Keratinocyte (primary cell): ENCODE measurements around the gene MIR17HG. TPM values are rescaled to one million over a fixed set of nuclear protein-coding genes. Genes with fewer than 3 reads are reported as not detected.

Experiments
- DNase-seq: peaks from one replicate; pipeline ENCODE4 v3.0.0-alpha.2; 2011; ENCODE audit warnings: low read depth, missing footprints, low spot score
- FAIRE-seq: peaks from 2 replicates; lab custom pipeline; 2011; peaks lifted over from hg19 to GRCh38; lab: Jason Lieb, UNC
- H2AFZ ChIP-seq: 2 replicates; pipeline ENCODE4 v1.6.0; 2012; ENCODE audit warnings: low read length, control low read depth, inconsistent platforms; ENCODE audit not compliant: control insufficient read depth
- H3K27ac ChIP-seq: 2 replicates; pipeline ENCODE4 v1.5.1; 2011; ENCODE audit warnings: low read length; ENCODE audit not compliant: control insufficient read depth, insufficient read depth
- H3K27me3 ChIP-seq: 3 replicates; pipeline ENCODE4 v1.6.0; 2011; ENCODE audit warnings: low read length; ENCODE audit not compliant: control insufficient read depth, insufficient read depth; ENCODE audit errors: extremely low read depth
- H3K36me3 ChIP-seq, 2 experiments: 2 replicates in 1 of 2; 3 replicates in 1 of 2; pipeline ENCODE4 v1.5.1; 2011; ENCODE audit warnings: low read length in 2 of 2, mild to moderate bottlenecking in 1 of 2; ENCODE audit not compliant: control insufficient read depth in 2 of 2, insufficient read depth in 2 of 2; ENCODE audit errors: extremely low read depth in 1 of 2
- H3K4me1 ChIP-seq: 3 replicates; pipeline ENCODE4 v1.5.1; 2011; ENCODE audit warnings: low read length; ENCODE audit not compliant: control insufficient read depth, insufficient read depth; ENCODE audit errors: extremely low read depth
- H3K4me2 ChIP-seq: 3 replicates; pipeline ENCODE4 v1.6.0; 2011; ENCODE audit warnings: low read depth, low read length; ENCODE audit not compliant: control insufficient read depth, insufficient read depth; ENCODE audit errors: extremely low read depth
- H3K4me3 ChIP-seq, 3 experiments: fragments of 200-600 bp in 1 of 3; sonication (generic) in 1 of 3; 2 replicates in 2 of 3; 3 replicates in 1 of 3; pipeline ENCODE4 v1.5.1; 2011 to 2016; ENCODE audit warnings: low read length in 3 of 3, mild to moderate bottlenecking in 3 of 3, control low read depth in 2 of 3, inconsistent platforms in 1 of 3, low read depth in 1 of 3, mixed read lengths in 1 of 3, mixed run types in 1 of 3, moderate library complexity in 1 of 3; ENCODE audit not compliant: control insufficient read depth in 2 of 3, insufficient read depth in 2 of 3; ENCODE audit errors: extremely low read depth in 1 of 3
- H3K79me2 ChIP-seq: 2 replicates; pipeline ENCODE4 v1.6.0; 2012; ENCODE audit warnings: low read length; ENCODE audit not compliant: control insufficient read depth, insufficient read depth
- H3K9ac ChIP-seq: 3 replicates; pipeline ENCODE4 v1.6.0; 2011; ENCODE audit warnings: low read length; ENCODE audit not compliant: control insufficient read depth, insufficient read depth; ENCODE audit errors: extremely low read depth
- H3K9me1 ChIP-seq: 3 replicates; pipeline ENCODE4 v1.6.0; 2011; ENCODE audit warnings: low read length; ENCODE audit not compliant: control insufficient read depth, insufficient read depth; ENCODE audit errors: extremely low read depth
- H3K9me3 ChIP-seq: 2 replicates; pipeline ENCODE4 v1.5.1; 2012; ENCODE audit warnings: low read depth, low read length; ENCODE audit not compliant: control insufficient read depth
- H4K20me1 ChIP-seq: 3 replicates; pipeline ENCODE4 v1.6.0; 2011; ENCODE audit warnings: low read length; ENCODE audit not compliant: control insufficient read depth, insufficient read depth; ENCODE audit errors: extremely low read depth
- EZH2 ChIP-seq: IDR thresholded peaks from one replicate; pipeline ENCODE4 v1.6.1; 2012; ENCODE audit warnings: inconsistent platforms, mild to moderate bottlenecking, low read length, moderate library complexity
- dilution Hi-C: fragments of 300-500 bp; cut with MboI; formaldehyde crosslinking; loops from one replicate; pipeline ENCODE4 v1.7.0; 2020; ENCODE audit warnings: low sequenced_read_pairs; ENCODE audit not compliant: extremely low pct_ligation_motif_present
- polyA plus RNA-seq, 5 experiments: library from polyadenylated mRNA; depleted of rRNA in 3 of 5; stranded (reverse) in 3 of 5; stranded (forward) in 1 of 5; unstranded in 1 of 5; fragments of >200 nt; gene quantifications; 1 replicate in 1 of 5; 2 replicates in 3 of 5; 3 replicates in 1 of 5; pipeline versions ENCODE4 v1.2.1 to v1.2.3, GENCODE V29; 2011 to 2012; ENCODE audit warnings: missing spikeins in 2 of 5, low read depth in 1 of 5, low replicate concordance in 1 of 5
- TF ChIP-seq, protein P1 (sequence below), 3 experiments: IDR thresholded peaks in 1 of 3; conservative IDR thresholded peaks in 1 of 3; optimal IDR thresholded peaks in 1 of 3; 2 replicates in 2 of 3; 3 replicates in 1 of 3; pipeline versions ENCODE3 to v1.5.1; 2011; ENCODE audit warnings: low read length in 3 of 3, mild to moderate bottlenecking in 3 of 3, moderate library complexity in 2 of 3, control low read depth in 1 of 3, inconsistent platforms in 1 of 3; ENCODE audit not compliant: insufficient read depth in 2 of 3; ENCODE audit errors: extremely low read depth in 1 of 3

The MIR17HG gene
- polyA plus RNA-seq, 1 donor (not counting 4 experiments of a cell fraction or from before 2014, with no cell fraction given) = 2.9 TPM

DNA sequence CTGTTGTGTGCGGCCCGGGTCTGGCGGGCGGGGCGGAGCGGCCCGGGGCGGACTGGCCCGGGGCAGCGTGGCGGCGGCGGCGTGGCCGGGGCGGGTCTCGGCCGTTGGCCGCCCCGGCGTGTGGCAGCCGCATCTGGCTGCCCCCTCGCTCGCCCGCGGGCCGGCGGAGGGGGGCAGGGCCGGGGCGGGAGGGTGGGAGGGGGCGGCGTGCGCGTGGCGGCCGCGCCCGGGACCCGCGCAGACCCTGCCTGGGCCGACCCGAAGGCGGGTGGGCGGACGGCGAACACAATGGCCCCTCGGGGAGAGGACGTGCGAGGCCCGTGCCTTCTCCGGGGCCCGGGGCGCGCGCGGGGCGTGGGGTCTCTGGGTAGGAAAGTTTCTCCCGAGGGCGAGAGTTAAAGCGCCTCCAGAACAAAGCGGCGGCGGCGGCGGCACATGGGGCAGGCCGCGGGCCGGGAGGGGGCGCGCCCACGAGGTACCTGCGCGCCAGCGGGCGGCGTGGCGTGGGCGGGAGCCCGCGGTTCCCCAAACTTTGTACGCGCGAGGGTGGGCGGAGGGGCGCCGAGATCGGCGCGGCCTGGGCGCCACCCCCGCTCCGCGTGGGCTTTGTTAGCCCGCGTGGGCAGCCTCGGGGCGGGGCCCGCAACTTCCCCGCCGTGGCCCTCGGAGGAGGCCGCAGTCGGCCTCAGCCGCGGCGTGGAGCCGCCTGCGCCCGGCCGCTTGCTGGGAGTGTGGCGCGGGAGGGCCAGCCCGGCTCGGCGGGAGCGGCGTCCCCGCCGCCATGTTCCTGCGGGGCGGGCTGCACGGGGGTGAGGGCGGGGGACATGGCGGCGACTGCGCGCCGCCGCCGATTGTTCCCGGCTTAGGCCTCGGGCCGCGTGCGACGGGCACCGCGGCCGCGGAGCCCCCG, 764 bp downstream of the MIR17HG start:
- dilution Hi-C loops = no loop called here
- H3K4me2 ChIP-seq = no peak overlapping the region

GRCh38 chr13:91348906-91349435, 1.5 kb downstream of the MIR17HG start:
- peaks cover 8 to 40% of the 10 kb centered on the region in 2 experiments for H3K36me3 ChIP-seq
- peak overlapping the region; percentile 90 for H3K9ac ChIP-seq
- peak overlapping the region; percentile 88 for H2AFZ ChIP-seq
- H3K4me3 ChIP-seq = peak overlapping the region; percentile 55 to 93 (median 92)
- TF ChIP-seq, protein P1, sequence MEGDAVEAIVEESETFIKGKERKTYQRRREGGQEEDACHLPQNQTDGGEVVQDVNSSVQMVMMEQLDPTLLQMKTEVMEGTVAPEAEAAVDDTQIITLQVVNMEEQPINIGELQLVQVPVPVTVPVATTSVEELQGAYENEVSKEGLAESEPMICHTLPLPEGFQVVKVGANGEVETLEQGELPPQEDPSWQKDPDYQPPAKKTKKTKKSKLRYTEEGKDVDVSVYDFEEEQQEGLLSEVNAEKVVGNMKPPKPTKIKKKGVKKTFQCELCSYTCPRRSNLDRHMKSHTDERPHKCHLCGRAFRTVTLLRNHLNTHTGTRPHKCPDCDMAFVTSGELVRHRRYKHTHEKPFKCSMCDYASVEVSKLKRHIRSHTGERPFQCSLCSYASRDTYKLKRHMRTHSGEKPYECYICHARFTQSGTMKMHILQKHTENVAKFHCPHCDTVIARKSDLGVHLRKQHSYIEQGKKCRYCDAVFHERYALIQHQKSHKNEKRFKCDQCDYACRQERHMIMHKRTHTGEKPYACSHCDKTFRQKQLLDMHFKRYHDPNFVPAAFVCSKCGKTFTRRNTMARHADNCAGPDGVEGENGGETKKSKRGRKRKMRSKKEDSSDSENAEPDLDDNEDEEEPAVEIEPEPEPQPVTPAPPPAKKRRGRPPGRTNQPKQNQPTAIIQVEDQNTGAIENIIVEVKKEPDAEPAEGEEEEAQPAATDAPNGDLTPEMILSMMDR (optimal IDR thresholded peaks at IDR 0.05 in 1 of 3, IDR thresholded peaks at IDR 0.05 in 1 of 3, conservative IDR thresholded peaks at IDR 0.05 in 1 of 3; ENCODE audit: extremely low read depth in 1 of 3, insufficient read depth in 2 of 3, low read length in 3 of 3) = peak; percentile 76 to 95 (median 90)
- TF ChIP-seq EZH2 = no peak
- peak overlapping the region; percentile 88 for H3K4me2 ChIP-seq
- dilution Hi-C loops = no loop called here
- peaks cover 21% of the 10 kb centered on the region for H3K4me1 ChIP-seq
- no peaks in the 10 kb centered on the region for H3K9me1 ChIP-seq
- H3K79me2 ChIP-seq = peaks cover 39% of the 10 kb centered on the region
- H4K20me1 ChIP-seq = peaks cover 9% of the 10 kb centered on the region
- FAIRE-seq = no peak
- H3K9me3 ChIP-seq = no peaks in the 10 kb centered on the region
- H3K27me3 ChIP-seq = no peaks in the 10 kb centered on the region
- DNase-seq = no peak
- peak overlapping the region; percentile 76 for H3K27ac ChIP-seq

More for the DNA sequence above, 764 bp downstream of the MIR17HG start:
- Histone ChIP-seq H3K79me2 (peaks cover 39% of the 10 kb centered on the region), H3K27ac (peak overlapping the region; percentile 76), H3K36me3 (peaks cover 6 to 36% of the 10 kb centered on the region in 2 experiments), H3K4me1 (peaks cover 21% of the 10 kb centered on the region), H3K9me1 (no peaks in the 10 kb centered on the region), H2AFZ (no peak overlapping the region), H3K9me3 (no peaks in the 10 kb centered on the region), H3K4me3 (peak overlapping the region; percentile 55 to 80 (median 71)), H4K20me1 (peaks cover 8% of the 10 kb centered on the region), H3K9ac (peak overlapping the region; percentile 90), H3K27me3 (no peaks in the 10 kb centered on the region)
- no peak for FAIRE-seq
- no peak for DNase-seq
- TF ChIP-seq, protein P1 (optimal IDR thresholded peaks at IDR 0.05 in 1 of 3, IDR thresholded peaks at IDR 0.05 in 1 of 3, conservative IDR thresholded peaks at IDR 0.05 in 1 of 3; ENCODE audit: extremely low read depth in 1 of 3, insufficient read depth in 2 of 3, low read length in 3 of 3) = peak in 1 of 3 experiments; percentile 13
- TF ChIP-seq EZH2 = no peak
